ENCODE measurements around the gene ERMAP. TPM values are rescaled to one million over a fixed set of nuclear protein-coding genes. Genes with fewer than 3 reads are reported as not detected.

ERMAP gene
- total RNA-seq, 4 donors from 2014 or later = 5.8 to 13.2 (median 12.6) TPM

DNA sequence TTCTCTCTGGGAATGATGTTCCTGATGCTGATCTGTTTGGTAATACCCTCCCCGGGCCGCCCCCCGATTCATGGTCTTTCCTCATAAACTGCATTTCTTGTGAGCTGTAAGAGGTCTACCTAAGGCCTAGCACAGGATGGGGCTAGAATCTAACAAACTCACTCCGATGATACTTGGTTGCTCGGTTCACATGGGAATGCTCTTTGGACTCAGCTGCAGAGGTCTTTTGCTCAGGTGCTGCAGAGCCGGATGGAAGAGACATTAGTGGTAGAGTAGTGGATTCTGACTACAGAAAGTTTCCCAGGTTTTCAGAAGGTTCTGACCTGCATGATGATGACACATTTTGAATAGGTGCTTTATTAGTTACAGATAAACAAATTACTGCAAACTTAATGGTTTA is 40.4 kb upstream of the ERMAP start:
- ATAC-seq (ENCODE audit: low FRiP score) = no peak
- TF ChIP-seq, protein P1, sequence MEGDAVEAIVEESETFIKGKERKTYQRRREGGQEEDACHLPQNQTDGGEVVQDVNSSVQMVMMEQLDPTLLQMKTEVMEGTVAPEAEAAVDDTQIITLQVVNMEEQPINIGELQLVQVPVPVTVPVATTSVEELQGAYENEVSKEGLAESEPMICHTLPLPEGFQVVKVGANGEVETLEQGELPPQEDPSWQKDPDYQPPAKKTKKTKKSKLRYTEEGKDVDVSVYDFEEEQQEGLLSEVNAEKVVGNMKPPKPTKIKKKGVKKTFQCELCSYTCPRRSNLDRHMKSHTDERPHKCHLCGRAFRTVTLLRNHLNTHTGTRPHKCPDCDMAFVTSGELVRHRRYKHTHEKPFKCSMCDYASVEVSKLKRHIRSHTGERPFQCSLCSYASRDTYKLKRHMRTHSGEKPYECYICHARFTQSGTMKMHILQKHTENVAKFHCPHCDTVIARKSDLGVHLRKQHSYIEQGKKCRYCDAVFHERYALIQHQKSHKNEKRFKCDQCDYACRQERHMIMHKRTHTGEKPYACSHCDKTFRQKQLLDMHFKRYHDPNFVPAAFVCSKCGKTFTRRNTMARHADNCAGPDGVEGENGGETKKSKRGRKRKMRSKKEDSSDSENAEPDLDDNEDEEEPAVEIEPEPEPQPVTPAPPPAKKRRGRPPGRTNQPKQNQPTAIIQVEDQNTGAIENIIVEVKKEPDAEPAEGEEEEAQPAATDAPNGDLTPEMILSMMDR (IDR thresholded peaks at IDR 0.05) = no peak
- DNase-seq (ENCODE audit: low spot score) = no peak

DNA sequence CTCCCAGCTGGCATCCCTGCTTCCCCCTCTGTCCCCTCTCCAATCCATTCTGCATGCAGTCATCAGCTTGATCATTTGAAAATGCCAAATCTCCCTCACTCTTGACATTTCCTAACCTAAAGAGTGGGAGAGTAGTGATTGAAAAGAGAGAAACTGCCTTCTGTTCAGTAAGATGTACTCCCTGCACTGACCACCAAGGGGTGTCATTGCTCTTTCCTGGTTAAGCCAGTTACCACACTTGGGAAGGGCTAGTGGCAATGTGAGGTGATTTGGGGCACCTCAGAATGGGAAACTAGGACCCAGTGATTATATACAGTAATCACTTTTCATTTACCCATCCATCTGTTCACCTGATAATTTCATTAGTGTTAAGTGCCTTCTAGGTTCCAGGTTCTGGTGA is 39.1 kb upstream of the ERMAP start:
- ATAC-seq (ENCODE audit: low FRiP score) = no peak
- TF ChIP-seq, protein P1 (IDR thresholded peaks at IDR 0.05) = no peak
- no peak for DNase-seq (ENCODE audit: low spot score)

GRCh38 chr1:42779725-42780124 is 37.2 kb upstream of the ERMAP start:
- no peak for ATAC-seq (ENCODE audit: low FRiP score)
- no peak for DNase-seq (ENCODE audit: low spot score)
- TF ChIP-seq, protein P1 (IDR thresholded peaks at IDR 0.05) = no peak

DNA sequence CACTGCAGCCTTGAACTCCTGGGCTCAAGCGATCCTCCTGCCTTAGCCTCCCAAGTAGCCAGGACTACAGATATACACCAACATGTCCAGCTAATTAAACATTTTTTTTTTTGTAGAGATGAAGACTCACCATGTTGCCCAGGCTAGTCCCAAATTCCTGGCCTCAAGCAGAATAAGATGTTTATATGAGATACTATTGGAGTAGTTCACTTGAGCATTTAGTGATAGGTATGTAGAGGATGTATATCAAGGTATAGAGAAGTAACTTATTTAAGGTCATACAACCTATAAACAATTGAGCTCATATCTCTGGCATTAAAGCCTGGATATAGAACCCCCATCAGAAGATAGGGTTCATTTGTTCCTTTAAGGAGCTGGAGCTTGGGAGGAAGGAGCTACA is 36.7 kb upstream of the ERMAP start:
- DNase-seq (ENCODE audit: low spot score) = no peak
- ATAC-seq (ENCODE audit: low FRiP score) = no peak
- TF ChIP-seq, protein P1 (IDR thresholded peaks at IDR 0.05) = no peak

GRCh38 chr1:42783092-42783491 is 33.8 kb upstream of the ERMAP start:
- no peak for DNase-seq (ENCODE audit: low spot score)
- ATAC-seq (ENCODE audit: low FRiP score) = no peak
- TF ChIP-seq, protein P1 (IDR thresholded peaks at IDR 0.05) = no peak

DNA sequence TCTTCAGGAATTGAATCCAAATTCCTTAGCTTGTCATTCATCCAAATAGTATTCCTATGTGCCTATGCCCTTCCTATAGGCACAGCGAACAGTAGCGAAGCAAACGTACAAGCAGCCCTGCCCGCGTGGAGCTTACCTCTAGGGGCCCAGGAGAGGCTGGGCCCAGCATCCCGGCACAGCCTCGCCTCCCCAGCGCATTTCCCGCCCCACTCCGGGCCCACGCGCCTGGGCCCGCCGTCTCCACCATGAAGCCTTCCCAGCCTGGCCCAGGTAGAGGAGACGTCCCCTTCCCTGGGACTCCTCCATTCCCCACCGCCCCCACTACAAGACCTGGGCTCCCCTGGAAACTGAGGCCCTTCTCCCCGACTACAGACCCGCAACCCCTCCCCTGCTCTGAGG is 32.4 kb upstream of the ERMAP start:
- DNase-seq (ENCODE audit: low spot score) (no peak), ATAC-seq (ENCODE audit: low FRiP score) (no peak)
- TF ChIP-seq, protein P1 (IDR thresholded peaks at IDR 0.05) = no peak

GRCh38 chr1:42784946-42785693 is 31.8 kb upstream of the ERMAP start, which contains the start of gene TMEM269:
TMEM269 (plus strand) TSS chr1:42784991; CDS start chr1:42789894, 4,903 bp downstream.
- TF ChIP-seq, protein P1 (IDR thresholded peaks at IDR 0.05) = no peak
- no peak for ATAC-seq (ENCODE audit: low FRiP score)
- no peak for DNase-seq (ENCODE audit: low spot score)
